HCT116 (cell line): ENCODE results near the gene MAF. TPM values are rescaled to one million over a fixed set of nuclear protein-coding genes. Genes with fewer than 3 reads are reported as not detected.

Experiments used
- ATAC-seq: fragments of 200-7000 bp; cut with Tn5 transposase; 2 replicates; pipeline ENCODE4 v1.9.1; 2020; ENCODE audit warnings: mild to moderate bottlenecking, moderate library complexity
- BruUV-seq: library from RNA; stranded (reverse); fragments of 400-500 nt; replicated peaks from 2 replicates; lab custom pipeline; 2021; lab: Mats Ljungman, UMichigan
- CTCF ChIA-PET: fragments of 300-600 bp; sonication (Branson Sonifier 250); formaldehyde crosslinking; loops from one replicate; lab custom pipeline; 2021; ENCODE audit warnings: antibody characterized with exemption; lab: Charles Lee
- POLR2A ChIA-PET: fragments of 300-600, 350-600 bp; sonication (Branson Sonifier 250); formaldehyde crosslinking; loops from one replicate; lab custom pipeline; 2021; ENCODE audit warnings: antibody characterized with exemption; lab: Charles Lee
- RAD21 ChIA-PET, 2 experiments: fragments of 300-600 bp; sonication (Branson Sonifier 250); formaldehyde crosslinking; loops; one replicate each; lab custom pipeline; 2023; ENCODE audit warnings: low total read pairs in 2 of 2; ENCODE audit not compliant: uncharacterized antibody in 2 of 2, unreplicated experiment in 2 of 2, low non-redundant PET in 1 of 2; lab: Charles Lee
- DNase-seq: peaks from one replicate; pipeline ENCODE4 v3.0.0-alpha.2; 2010; ENCODE audit warnings: low read depth, low spot score
- H2AFZ ChIP-seq: fragments of 200-600 bp; shearing (Covaris generic), sonication (generic); 2 replicates; pipeline ENCODE4 v1.6.1; 2017; ENCODE audit warnings: low read depth, mixed run types, mixed read lengths, antibody characterized with exemption, low read length; ENCODE audit not compliant: poor library complexity, severe bottlenecking
- H3K27ac ChIP-seq: 2 replicates; pipeline ENCODE4 v1.5.1; 2012; ENCODE audit warnings: low read depth, low read length
- H3K27me3 ChIP-seq: fragments of 200-600 bp; sonication (generic); 2 replicates; pipeline ENCODE4 v1.6.1; 2016; ENCODE audit warnings: mixed run types, low read length, mixed read lengths; ENCODE audit not compliant: insufficient read depth
- H3K36me3 ChIP-seq, 2 experiments: fragments of 200-500 bp in 1 of 2; fragments of 200-600 bp in 1 of 2; sonication (Bioruptor generic) in 1 of 2; sonication (generic) in 1 of 2; 2 replicates each; pipeline versions ENCODE4 v1.5.1 to v1.6.1; 2014 to 2016; ENCODE audit warnings: low read length in 2 of 2, inconsistent platforms in 1 of 2, mixed read lengths in 1 of 2, mixed run types in 1 of 2; ENCODE audit not compliant: insufficient read depth in 2 of 2, control insufficient read depth in 1 of 2
- H3K4me1 ChIP-seq, 2 experiments: fragments of 200-600 bp in 1 of 2; sonication (generic) in 1 of 2; 2 replicates each; pipeline versions ENCODE4 v1.5.1 to v1.6.1; 2012 to 2017; ENCODE audit warnings: low read length in 2 of 2, inconsistent platforms in 1 of 2, mild to moderate bottlenecking in 1 of 2, mixed read lengths in 1 of 2, mixed run types in 1 of 2, moderate library complexity in 1 of 2; ENCODE audit not compliant: insufficient read depth in 2 of 2, control insufficient read depth in 1 of 2
- H3K4me2 ChIP-seq: fragments of 200-600 bp; sonication (generic); 2 replicates; pipeline ENCODE4 v1.6.1; 2017; ENCODE audit warnings: mixed run types, low read length, mixed read lengths
- H3K4me3 ChIP-seq, 2 experiments: fragments of 200-600 bp in 1 of 2; sonication (generic) in 1 of 2; replicated peaks in 1 of 2; 2 replicates each; pipeline ENCODE4 v1.5.1; 2011 to 2016; ENCODE audit warnings: low read length in 2 of 2, control low read depth in 1 of 2, low read depth in 1 of 2, mild to moderate bottlenecking in 1 of 2, mixed read lengths in 1 of 2, mixed run types in 1 of 2
- H3K79me2 ChIP-seq: fragments of 200-600 bp; sonication (generic); 2 replicates; pipeline ENCODE4 v1.6.1; 2017; ENCODE audit warnings: mild to moderate bottlenecking, mixed run types, low read length, moderate library complexity, mixed read lengths; ENCODE audit not compliant: insufficient read depth
- H3K9ac ChIP-seq: fragments of 200-600 bp; sonication (generic); 2 replicates; pipeline ENCODE4 v1.6.1; 2016; ENCODE audit warnings: low read length, mixed read lengths
- H3K9me2 ChIP-seq: fragments of 200-600 bp; sonication (generic), shearing (Covaris generic); 2 replicates; pipeline ENCODE4 v1.6.1; 2017; ENCODE audit warnings: mixed run types, mild to moderate bottlenecking, moderate library complexity; ENCODE audit not compliant: insufficient read depth
- H3K9me3 ChIP-seq, 2 experiments: fragments of 200-500 bp in 1 of 2; fragments of 200-600 bp in 1 of 2; sonication (Bioruptor generic) in 1 of 2; sonication (generic) in 1 of 2; 2 replicates each; pipeline ENCODE4 v1.6.1; 2014 to 2017; ENCODE audit warnings: low read length in 2 of 2, mixed read lengths in 2 of 2, inconsistent platforms in 1 of 2, low read depth in 1 of 2, mild to moderate bottlenecking in 1 of 2, mixed run types in 1 of 2, moderate library complexity in 1 of 2; ENCODE audit not compliant: control insufficient read depth in 1 of 2, insufficient read depth in 1 of 2
- H4K20me1 ChIP-seq: fragments of 200-600 bp; sonication (generic), shearing (Covaris generic); 2 replicates; pipeline ENCODE4 v1.6.1; 2017; ENCODE audit warnings: mixed run types, mild to moderate bottlenecking, moderate library complexity; ENCODE audit not compliant: insufficient read depth
- ATF3 ChIP-seq: IDR thresholded peaks from 2 replicates; pipeline ENCODE4 v1.6.1; 2012
- CBX3 ChIP-seq: IDR thresholded peaks from 2 replicates; pipeline ENCODE4 v1.6.1; 2012; ENCODE audit warnings: low read depth
- CTCF ChIP-seq, 3 experiments: fragments of 200-600 bp in 1 of 3; sonication (generic) in 1 of 3; IDR thresholded peaks in 2 of 3; conservative IDR thresholded peaks in 1 of 3; 2 replicates each; pipeline ENCODE4 v1.5.1; 2012 to 2017; ENCODE audit warnings: low read depth in 2 of 3, low read length in 2 of 3, antibody characterized with exemption in 1 of 3, borderline replicate concordance in 1 of 3, control low read depth in 1 of 3, mild to moderate bottlenecking in 1 of 3, mixed read lengths in 1 of 3, mixed run types in 1 of 3, moderate library complexity in 1 of 3; ENCODE audit not compliant: insufficient read depth in 1 of 3
- ELF1 ChIP-seq: IDR thresholded peaks from 2 replicates; pipeline ENCODE4 v1.6.1; 2012; ENCODE audit warnings: low read depth, borderline replicate concordance
- MAX ChIP-seq: IDR thresholded peaks from 2 replicates; pipeline ENCODE4 v1.6.1; 2012
- POLR2A ChIP-seq: IDR thresholded peaks from 2 replicates; pipeline ENCODE4 v1.7.0; 2011; ENCODE audit warnings: borderline replicate concordance; ENCODE audit not compliant: insufficient read depth, insufficient read length; ENCODE audit errors: extremely low read depth
- POLR2AphosphoS5 ChIP-seq: IDR thresholded peaks from 2 replicates; pipeline ENCODE4 v1.6.1; 2011; ENCODE audit warnings: mild to moderate bottlenecking, low read depth, low read length, moderate library complexity
- RAD21 ChIP-seq: IDR thresholded peaks from 2 replicates; pipeline ENCODE4 v1.6.1; 2012; ENCODE audit warnings: low read depth, mild to moderate bottlenecking
- SP1 ChIP-seq: IDR thresholded peaks from 2 replicates; pipeline ENCODE4 v1.6.1; 2012; ENCODE audit warnings: low read depth
- YY1 ChIP-seq: IDR thresholded peaks from 2 replicates; pipeline ENCODE4 v1.6.1; 2011; ENCODE audit warnings: low read length, low read depth, moderate library complexity, mild to moderate bottlenecking; ENCODE audit not compliant: insufficient replicate concordance; ENCODE audit errors: extremely low read depth
- ZBTB33 ChIP-seq: IDR thresholded peaks from 2 replicates; pipeline ENCODE4 v1.6.1; 2011; ENCODE audit warnings: mild to moderate bottlenecking, low read length, moderate library complexity; ENCODE audit not compliant: insufficient replicate concordance; ENCODE audit errors: extremely low read depth
- ZFX ChIP-seq: fragments of 450-650 bp; IDR thresholded peaks from 2 replicates; pipeline ENCODE4 v1.6.1; 2017
- intact Hi-C: fragments of 100-400 bp; cut with micrococcal nuclease; formaldehyde crosslinking; loops from 2 replicates; pipeline ENCODE4 v1.10.0; 2022
- total RNA-seq: library from RNA; stranded (reverse); gene quantifications from one replicate; pipeline ENCODE4 v1.2.1, GENCODE V29; 2021; ENCODE audit not compliant: unreplicated experiment

MAF gene
- total RNA-seq, 1 experiment from 2014 or later, result 0.27 TPM

GRCh38 chr16:79628501-79628975, 28.0 kb upstream of the MAF start:
- no peak overlapping the region for H3K9ac ChIP-seq
- H3K36me3 ChIP-seq, result no peaks in the 10 kb centered on the region
- TF ChIP-seq ATF3 (no peak), POLR2AphosphoS5 (no peak), YY1 (no peak), ELF1 (no peak), RAD21 (no peak), CTCF (IDR thresholded peaks at IDR 0.05 in 2 of 3, conservative IDR thresholded peaks at IDR 0.05 in 1 of 3; ENCODE audit: borderline replicate concordance in 1 of 3, insufficient read depth in 1 of 3, low read depth in 2 of 3, low read length in 2 of 3) (no peak), ZBTB33 (no peak), POLR2A (no peak), ZFX (no peak), CBX3 (no peak), SP1 (no peak), MAX (no peak)
- H3K9me3 ChIP-seq, result peaks cover 30 to 49% of the 10 kb centered on the region in 2 experiments; a peak in 2 of 4 replicates
- no peaks in the 10 kb centered on the region for H4K20me1 ChIP-seq
- no peaks in the 10 kb centered on the region for H3K79me2 ChIP-seq
- H3K27me3 ChIP-seq, result no peaks in the 10 kb centered on the region
- intact Hi-C loops, result no loop called here
- DNase-seq, result no peak
- ATAC-seq, result no peak
- POLR2A ChIA-PET, result no interaction called here
- H2AFZ ChIP-seq, result no peak overlapping the region
- no peaks in the 10 kb centered on the region for H3K9me2 ChIP-seq
- RAD21 ChIA-PET, result no interaction called here
- CTCF ChIA-PET, result no interaction called here
- H3K4me3 ChIP-seq, result no peak overlapping the region
- H3K4me2 ChIP-seq, result no peak overlapping the region
- BruUV-seq, result no TSS peak
- H3K4me1 ChIP-seq, result no peaks in the 10 kb centered on the region
- no peak overlapping the region for H3K27ac ChIP-seq
